HepG2 (cell line): Measurements from ENCODE around the gene CXXC5. TPM values are rescaled to one million over a fixed set of nuclear protein-coding genes. Genes with fewer than 3 reads are reported as not detected.
A peak's percentile ranks its signal among the peaks of the same experiment; 100 is the strongest.

Source experiments
- AGO2 ChIP-seq: fragments of 200-400 bp; formaldehyde crosslinking; optimal IDR thresholded peaks from 2 replicates; pipeline ENCODE3; 2017; ENCODE audit warnings: mild to moderate bottlenecking, low read depth, low read length, moderate library complexity
- FLYWCH1 ChIP-seq: sonication (generic); formaldehyde crosslinking; IDR thresholded peaks from 2 replicates; pipeline ENCODE4 v1.8.1; 2023; ENCODE audit warnings: mild to moderate bottlenecking, missing genetic modification reagents
- FOSL2 ChIP-seq: sonication (generic); formaldehyde crosslinking; IDR thresholded peaks from 2 replicates; pipeline ENCODE4 v1.4.0; 2020; ENCODE audit warnings: missing genetic modification reagents
- FOXC1 ChIP-seq: sonication (generic); formaldehyde crosslinking; IDR thresholded peaks from 2 replicates; pipeline ENCODE4 v1.8.0; 2022; ENCODE audit warnings: mild to moderate bottlenecking, missing genetic modification reagents, borderline replicate concordance
- FOXM1 ChIP-seq: sonication (generic); formaldehyde crosslinking; IDR thresholded peaks from 2 replicates; pipeline ENCODE4 v1.5.0; 2020; ENCODE audit warnings: missing genetic modification reagents
- GRHL1 ChIP-seq: sonication (generic); formaldehyde crosslinking; conservative IDR thresholded peaks from 2 replicates; pipeline ENCODE4 v1.8.0; 2022; ENCODE audit warnings: missing genetic modification reagents
- KLF15 ChIP-seq: sonication (generic); formaldehyde crosslinking; IDR thresholded peaks from 2 replicates; pipeline ENCODE4 v1.8.1; 2023; ENCODE audit warnings: borderline replicate concordance, mild to moderate bottlenecking, inconsistent platforms, missing genetic modification reagents, mixed read lengths
- MAFF ChIP-seq: IDR thresholded peaks from 2 replicates; pipeline ENCODE4 v1.6.1; 2011; ENCODE audit warnings: low read depth, low read length, improper control_type of control experiment
- MAZ ChIP-seq, 2 experiments: sonication (generic) in 1 of 2; formaldehyde crosslinking in 1 of 2; IDR thresholded peaks; 2 replicates each; pipeline versions ENCODE4 v1.5.0 to v1.6.1; 2012 to 2020; ENCODE audit warnings: low read depth in 2 of 2, mild to moderate bottlenecking in 2 of 2, borderline replicate concordance in 1 of 2, improper control_type of control experiment in 1 of 2, low read length in 1 of 2, missing genetic modification reagents in 1 of 2, moderate library complexity in 1 of 2
- NCOA5 ChIP-seq: sonication (generic); formaldehyde crosslinking; IDR thresholded peaks from 2 replicates; pipeline ENCODE4 v1.4.0; 2020; ENCODE audit warnings: missing genetic modification reagents
- NFKBIZ ChIP-seq: IDR thresholded peaks from 2 replicates; pipeline ENCODE4 v1.6.1; 2018; ENCODE audit warnings: missing genetic modification reagents, missing compliant biosample characterization
- NFYC ChIP-seq: IDR thresholded peaks from 2 replicates; pipeline ENCODE4 v1.6.1; 2016; ENCODE audit warnings: missing genetic modification reagents, missing compliant biosample characterization
- POLR2AphosphoS2 ChIP-seq: IDR thresholded peaks from 2 replicates; pipeline ENCODE4 v1.6.1; 2011; ENCODE audit warnings: low read depth, low read length, improper control_type of control experiment
- RBFOX2 ChIP-seq: fragments of 200-400 bp; formaldehyde crosslinking; IDR thresholded peaks from 2 replicates; pipeline ENCODE4 v1.6.1; 2017; ENCODE audit warnings: low read depth, mild to moderate bottlenecking, low read length
- SIX4 ChIP-seq: sonication (generic); formaldehyde crosslinking; IDR thresholded peaks from 2 replicates; pipeline ENCODE4 v1.4.0; 2020; ENCODE audit warnings: missing genetic modification reagents
- SOX13 ChIP-seq, 3 experiments: fragments of 450-650 bp in 1 of 3; sonication (generic) in 1 of 3; formaldehyde crosslinking in 1 of 3; IDR thresholded peaks in 2 of 3; conservative IDR thresholded peaks in 1 of 3; 2 replicates each; pipeline versions ENCODE4 v1.5.0 to v1.6.1; 2016 to 2020; ENCODE audit warnings: antibody characterized with exemption in 1 of 3, mild to moderate bottlenecking in 1 of 3, missing compliant biosample characterization in 1 of 3, missing genetic modification reagents in 1 of 3, moderate library complexity in 1 of 3
- TCF7 ChIP-seq: sonication (generic); IDR thresholded peaks from 2 replicates; pipeline ENCODE4 v1.6.1; 2016; ENCODE audit warnings: antibody characterized with exemption, low read depth
- TP53 ChIP-seq: sonication (generic); formaldehyde crosslinking; conservative IDR thresholded peaks from 2 replicates; pipeline ENCODE4 v1.4.0; 2020; ENCODE audit warnings: missing genetic modification reagents
- ZBTB3 ChIP-seq: sonication (generic); formaldehyde crosslinking; IDR thresholded peaks from 2 replicates; pipeline ENCODE4 v1.4.0; 2020; ENCODE audit warnings: low read depth, mild to moderate bottlenecking, moderate library complexity, missing genetic modification reagents, borderline replicate concordance
- ZBTB38 ChIP-seq: sonication (generic); formaldehyde crosslinking; IDR thresholded peaks from 2 replicates; pipeline ENCODE4 v1.5.1; 2020; ENCODE audit warnings: mild to moderate bottlenecking, missing genetic modification reagents
- ZBTB7B ChIP-seq: sonication (generic); formaldehyde crosslinking; IDR thresholded peaks from 2 replicates; pipeline ENCODE4 v1.4.0; 2020; ENCODE audit warnings: missing genetic modification reagents
- ZC3H13 ChIP-seq: sonication (generic); formaldehyde crosslinking; IDR thresholded peaks from 2 replicates; pipeline ENCODE4 v1.8.1; 2023; ENCODE audit warnings: mild to moderate bottlenecking, missing genetic modification reagents, moderate library complexity
- ZKSCAN8 ChIP-seq: IDR thresholded peaks from 2 replicates; pipeline ENCODE4 v1.6.1; 2016; ENCODE audit warnings: borderline replicate concordance, missing genetic modification reagents, missing compliant biosample characterization
- ZNF234 ChIP-seq: sonication (generic); formaldehyde crosslinking; conservative IDR thresholded peaks from 2 replicates; pipeline ENCODE4 v1.5.1; 2020; ENCODE audit warnings: mild to moderate bottlenecking, missing genetic modification reagents
- ZNF329 ChIP-seq: sonication (generic); formaldehyde crosslinking; IDR thresholded peaks from 2 replicates; pipeline ENCODE4 v1.9.0; 2021; ENCODE audit warnings: low read depth, mild to moderate bottlenecking, missing genetic modification reagents
- ZNF567 ChIP-seq: sonication (generic); formaldehyde crosslinking; IDR thresholded peaks from 2 replicates; pipeline ENCODE4 v1.8.1; 2023; ENCODE audit warnings: mild to moderate bottlenecking, missing genetic modification reagents, borderline replicate concordance
- ZNF570 ChIP-seq: sonication (generic); formaldehyde crosslinking; IDR thresholded peaks from 2 replicates; pipeline ENCODE4 v1.4.0; 2020; ENCODE audit warnings: mild to moderate bottlenecking, missing genetic modification reagents, borderline replicate concordance
- ZNF788 ChIP-seq: sonication (generic); formaldehyde crosslinking; IDR thresholded peaks from 2 replicates; pipeline ENCODE4 v1.5.0; 2020; ENCODE audit warnings: mild to moderate bottlenecking, missing genetic modification reagents, borderline replicate concordance
- polyA plus RNA-seq, 8 experiments: library from polyadenylated mRNA; depleted of rRNA in 3 of 8; stranded (reverse) in 7 of 8; unstranded in 1 of 8; fragments of >200 nt; fragmentation: Illumina TruSeq in 4 of 8; extraction: Trizol in 4 of 8; gene quantifications; 2 replicates each; pipeline versions ENCODE4 v1.2.1 to v1.2.3, GENCODE V29; 2011 to 2016; ENCODE audit warnings: low read depth in 4 of 8, missing spikeins in 1 of 8, mixed read lengths in 1 of 8; ENCODE audit not compliant: insufficient read depth in 1 of 8
- total RNA-seq, 5 experiments: library from RNA; depleted of rRNA; stranded (reverse); fragments of >200 nt; fragmentation: Illumina TruSeq; extraction: Trizol; gene quantifications; 2 replicates each; pipeline ENCODE4 v1.2.3, GENCODE V29; 2016; ENCODE audit warnings: low read depth in 1 of 5

CXXC5 gene
- total and polyA plus RNA-seq, 2 of the 13 experiments (the other 11 are each of a cell fraction or from before 2014, with no cell fraction given) = 32.3 to 33.0 TPM

- TF ChIP-seq TCF7 (0 out of 2 replicates have a peak, but pooled peaks have one; percentile 34), NFKBIZ (CRISPR knock-in tag) (0 out of 2 replicates have a peak, but pooled peaks have one; percentile 60), RBFOX2 (peak; percentile 57), MAZ (IDR thresholded peaks at IDR 0.05; ENCODE audit: borderline replicate concordance, low read depth, low read length) (peak; percentile 86), MAZ (CRISPR knock-in tag; IDR thresholded peaks at IDR 0.05; ENCODE audit: low read depth) (peak; percentile 97), ZKSCAN8 (CRISPR knock-in tag) (no peak), POLR2AphosphoS2 (no peak), NFYC (CRISPR knock-in tag) (peak; percentile 45), AGO2 (peak; percentile 53), ZNF567 (CRISPR knock-in tag) (peak; percentile 93; the same call in 1 of the 2 replicates), ZNF329 (CRISPR knock-in tag) (no peak), MAFF (no peak), ZNF570 (CRISPR knock-in tag) (no peak), ZBTB3 (CRISPR knock-in tag) (no peak), FOXC1 (peak; percentile 56; the same call in 1 of the 2 replicates), SIX4 (peak; percentile 50; the same call in 1 of the 2 replicates), KLF15 (CRISPR knock-in tag) (no peak), GRHL1 (no peak), NCOA5 (no peak), FOXM1 (CRISPR knock-in tag) (no peak), ZNF788 (CRISPR knock-in tag) (peak; percentile 73; the same call in 1 of the 2 replicates), ZBTB38 (CRISPR knock-in tag) (peak; percentile 59), ZC3H13 (peak; percentile 86; the same call in 1 of the 2 replicates), FLYWCH1 (CRISPR knock-in tag) (no peak), FOSL2 (0 out of 2 replicates have a peak, but pooled peaks have one; percentile 11), SOX13 (IDR thresholded peaks at IDR 0.05) (no peak), SOX13 (CRISPR knock-in tag; conservative IDR thresholded peaks at IDR 0.05 in 1 of 2, IDR thresholded peaks at IDR 0.05 in 1 of 2) (peak in 1 of 2 experiments; percentile 64; a peak in 2 of 4 replicates), ZBTB7B (CRISPR knock-in tag) (peak; percentile 98), TP53 (CRISPR knock-in tag) (no peak; the same call in 1 of the 2 replicates), ZNF234 (CRISPR knock-in tag) (peak; percentile 83; the same call in 1 of the 2 replicates)
Measured at GRCh38 chr5:139637438-139638089, 10.6 kb upstream of the CXXC5 start (continued).
